Adrenal gland (tissue), 5 donors: ENCODE data around the gene CACHD1.

Source experiments
- CTCF ChIP-seq, 6 experiments: fragments of 450-650 bp in 4 of 6; fragments of 200-600 bp in 2 of 6; sonication (generic) in 1 of 6; IDR thresholded peaks; 1 replicate in 5 of 6; 2 replicates in 1 of 6; pipeline versions ENCODE4 v1.5.1 to v1.8.0; 2016 to 2021; ENCODE audit warnings: antibody characterized with exemption in 6 of 6, mild to moderate bottlenecking in 2 of 6, moderate library complexity in 1 of 6
- POLR2A ChIP-seq, 2 donors: fragments of 450-650 bp; IDR thresholded peaks; one replicate each; pipeline ENCODE4 v1.6.1; 2017; ENCODE audit warnings: antibody characterized with exemption in 2 of 2, mild to moderate bottlenecking in 2 of 2, moderate library complexity in 1 of 2
- donor health status: DM: no; HTN: no; CAD: no.

GRCh38 chr1:64482128-64482527 is 12.2 kb downstream of the CACHD1 start:
- TF ChIP-seq CTCF (IDR thresholded peaks at IDR 0.05) = no peak
- no peak for TF ChIP-seq POLR2A (IDR thresholded peaks at IDR 0.05)
